CD14-positive monocyte (primary cell): ENCODE data around the gene HSF4. TPM values are rescaled to one million over a fixed set of nuclear protein-coding genes. Genes with fewer than 3 reads are reported as not detected.

Experiments used
- DNase-seq, 3 donors: peaks; one replicate each; pipeline ENCODE4 v3.0.0-alpha.2; 2011 to 2022
- H2AFZ ChIP-seq: 2 replicates; pipeline ENCODE4 v1.6.0; 2012; ENCODE audit warnings: mild to moderate bottlenecking, low read depth, low read length, inconsistent platforms; ENCODE audit not compliant: insufficient read depth, poor library complexity, severe bottlenecking
- H3K27ac ChIP-seq, 2 donors: 1 replicate in 1 of 2; 2 replicates in 1 of 2; pipeline ENCODE4 v1.5.1; 2012 to 2013; ENCODE audit warnings: low read length in 2 of 2, control low read depth in 1 of 2, inconsistent platforms in 1 of 2, low read depth in 1 of 2, mild to moderate bottlenecking in 1 of 2
- H3K27me3 ChIP-seq, 2 donors: one replicate each; pipeline versions ENCODE4 v1.6.0 to v1.6.1; 2011 to 2013; ENCODE audit warnings: low read length in 2 of 2; ENCODE audit not compliant: control insufficient read depth in 2 of 2, insufficient read depth in 2 of 2
- H3K36me3 ChIP-seq, 2 donors: replicated peaks in 1 of 2; 1 replicate in 1 of 2; 2 replicates in 1 of 2; pipeline versions ENCODE4 v1.5.1 to v1.6.1; 2012 to 2013; ENCODE audit warnings: low read length in 2 of 2, control low read depth in 1 of 2, inconsistent platforms in 1 of 2, mild to moderate bottlenecking in 1 of 2; ENCODE audit not compliant: insufficient read depth in 2 of 2, control insufficient read depth in 1 of 2
- H3K4me1 ChIP-seq, 2 donors: 1 replicate in 1 of 2; 2 replicates in 1 of 2; pipeline versions ENCODE4 v1.5.1 to v1.6.1; 2012 to 2013; ENCODE audit warnings: low read length in 2 of 2, control low read depth in 1 of 2, inconsistent platforms in 1 of 2, mild to moderate bottlenecking in 1 of 2, moderate library complexity in 1 of 2; ENCODE audit not compliant: insufficient read depth in 2 of 2, control insufficient read depth in 1 of 2
- H3K4me2 ChIP-seq: replicated peaks from 2 replicates; pipeline ENCODE3; 2012; ENCODE audit warnings: low read length, moderate library complexity, mild to moderate bottlenecking; ENCODE audit not compliant: poor library complexity, severe bottlenecking; ENCODE audit errors: extremely low read depth
- H3K4me3 ChIP-seq, 3 experiments: fragments of 200-600 bp in 1 of 3; sonication (generic) in 1 of 3; replicated peaks in 1 of 3; 1 replicate in 2 of 3; 2 replicates in 1 of 3; pipeline ENCODE4 v1.5.1; 2011 to 2013; ENCODE audit warnings: low read length in 3 of 3, mild to moderate bottlenecking in 3 of 3, control low read depth in 2 of 3, low read depth in 2 of 3, inconsistent platforms in 1 of 3, moderate library complexity in 1 of 3
- H3K79me2 ChIP-seq: 2 replicates; pipeline ENCODE4 v1.6.0; 2012; ENCODE audit warnings: mild to moderate bottlenecking, control low read depth, inconsistent platforms, low read length, moderate library complexity; ENCODE audit not compliant: insufficient read depth
- H3K9ac ChIP-seq: 2 replicates; pipeline ENCODE4 v1.6.0; 2017; ENCODE audit warnings: low read length, mild to moderate bottlenecking; ENCODE audit not compliant: insufficient read depth, poor library complexity, severe bottlenecking
- H3K9me3 ChIP-seq, 2 donors: replicated peaks in 1 of 2; 1 replicate in 1 of 2; 2 replicates in 1 of 2; pipeline versions ENCODE4 v1.5.1 to v1.6.1; 2012 to 2013; ENCODE audit warnings: low read length in 2 of 2, control low read depth in 1 of 2; ENCODE audit not compliant: control insufficient read depth in 1 of 2, insufficient read depth in 1 of 2
- H4K20me1 ChIP-seq: 2 replicates; pipeline ENCODE4 v1.6.0; 2012; ENCODE audit warnings: mild to moderate bottlenecking, low read length, control low read depth, moderate library complexity; ENCODE audit not compliant: insufficient read depth
- H3K27ac Mint-ChIP-seq, 7 donors: one replicate each; pipeline ENCODE4 v1.8.0; 2020; ENCODE audit warnings: mild to moderate bottlenecking in 7 of 7, mixed read lengths in 7 of 7, moderate library complexity in 6 of 7, inconsistent platforms in 2 of 7
- H3K27me3 Mint-ChIP-seq, 3 donors: one replicate each; pipeline ENCODE4 v1.8.0; 2021 to 2022; ENCODE audit warnings: low read depth in 3 of 3, mild to moderate bottlenecking in 3 of 3, mixed read lengths in 3 of 3, moderate library complexity in 3 of 3, inconsistent platforms in 1 of 3
- H3K36me3 Mint-ChIP-seq, 2 donors: one replicate each; pipeline ENCODE4 v1.8.0; 2020; ENCODE audit warnings: mixed read lengths in 2 of 2, inconsistent platforms in 1 of 2, mild to moderate bottlenecking in 1 of 2
- H3K4me1 Mint-ChIP-seq: one replicate; pipeline ENCODE4 v1.8.0; 2020; ENCODE audit warnings: mild to moderate bottlenecking, mixed read lengths
- H3K4me3 Mint-ChIP-seq, 2 donors: one replicate each; pipeline ENCODE4 v1.8.0; 2020; ENCODE audit warnings: mild to moderate bottlenecking in 2 of 2, mixed read lengths in 2 of 2, moderate library complexity in 1 of 2
- H3K9me3 Mint-ChIP-seq, 7 donors: one replicate each; pipeline ENCODE4 v1.8.0; 2020 to 2022; ENCODE audit warnings: mixed read lengths in 7 of 7, mild to moderate bottlenecking in 6 of 7, moderate library complexity in 6 of 7, inconsistent platforms in 2 of 7
- WGBS: methylation state at CpG from one replicate; pipeline ENCODE4 v1.1.5; 2013; ENCODE audit warnings: missing lambda C conversion rate; ENCODE audit not compliant: insufficient coverage; 5-methylcytosine and 5-hydroxymethylcytosine counted together
- intact Hi-C, 2 donors: fragments of 100-400 bp; cut with micrococcal nuclease; formaldehyde crosslinking; loops; one replicate each; pipeline versions ENCODE4 v1.15.0 to v1.15.1; 2023
- polyA plus RNA-seq, 3 donors: library from polyadenylated mRNA; depleted of rRNA in 1 of 3; unstranded in 2 of 3; stranded (reverse) in 1 of 3; fragments of 300-500 nt in 2 of 3; fragments of >200 nt in 1 of 3; fragmentation: Illumina TruSeq in 2 of 3; gene quantifications; 1 replicate in 2 of 3; 2 replicates in 1 of 3; pipeline ENCODE4 v1.2.3, GENCODE V29; 2012 to 2021
- TF ChIP-seq, protein P1 (sequence below): fragments of 200-600 bp; IDR thresholded peaks from one replicate; pipeline ENCODE4 v1.8.0; 2022; ENCODE audit warnings: antibody characterized with exemption, mild to moderate bottlenecking

Gene HSF4
- polyA plus RNA-seq, 3 donors: 53.4 TPM; not detected in 2

- Mint-ChIP-seq H3K4me3 (peak within 1 kb of the TSS in 1 of 2 donors; percentile 88), H3K27ac (no peak within 1 kb of the TSS), H3K9me3 (peaks cover 0 to 4% (median 2%) of the 10 kb centered on the region in 7 donors), H3K27me3 (peaks cover 9 to 40% (median 22%) of the 10 kb centered on the region in 3 donors), H3K36me3 (peaks cover 7 to 8% of the 10 kb centered on the region in 2 donors), H3K4me1 (peaks cover 17% of the 10 kb centered on the region)
- Histone ChIP-seq H3K27ac (peak within 1 kb of the TSS; percentile 63 to 95), H3K79me2 (peaks cover 8% of the 10 kb centered on the region), H2AFZ (peak within 1 kb of the TSS; percentile 66), H3K4me3 (peak within 1 kb of the TSS; percentile 66 to 95 (median 85)), H3K4me1 (peaks cover 39 to 46% of the 10 kb centered on the region in 2 donors), H3K4me2 (peak within 1 kb of the TSS; percentile 92), H3K9ac (peak within 1 kb of the TSS; percentile 87), H3K9me3 (no peaks in the 10 kb centered on the region), H3K27me3 (peaks cover 0 to 11% of the 10 kb centered on the region in 2 donors), H3K36me3 (no peaks in the 10 kb centered on the region), H4K20me1 (peaks cover 3% of the 10 kb centered on the region)
- intact Hi-C loops: no loop called here
- peak; percentile 95 for DNase-seq
- TF ChIP-seq, protein P1, sequence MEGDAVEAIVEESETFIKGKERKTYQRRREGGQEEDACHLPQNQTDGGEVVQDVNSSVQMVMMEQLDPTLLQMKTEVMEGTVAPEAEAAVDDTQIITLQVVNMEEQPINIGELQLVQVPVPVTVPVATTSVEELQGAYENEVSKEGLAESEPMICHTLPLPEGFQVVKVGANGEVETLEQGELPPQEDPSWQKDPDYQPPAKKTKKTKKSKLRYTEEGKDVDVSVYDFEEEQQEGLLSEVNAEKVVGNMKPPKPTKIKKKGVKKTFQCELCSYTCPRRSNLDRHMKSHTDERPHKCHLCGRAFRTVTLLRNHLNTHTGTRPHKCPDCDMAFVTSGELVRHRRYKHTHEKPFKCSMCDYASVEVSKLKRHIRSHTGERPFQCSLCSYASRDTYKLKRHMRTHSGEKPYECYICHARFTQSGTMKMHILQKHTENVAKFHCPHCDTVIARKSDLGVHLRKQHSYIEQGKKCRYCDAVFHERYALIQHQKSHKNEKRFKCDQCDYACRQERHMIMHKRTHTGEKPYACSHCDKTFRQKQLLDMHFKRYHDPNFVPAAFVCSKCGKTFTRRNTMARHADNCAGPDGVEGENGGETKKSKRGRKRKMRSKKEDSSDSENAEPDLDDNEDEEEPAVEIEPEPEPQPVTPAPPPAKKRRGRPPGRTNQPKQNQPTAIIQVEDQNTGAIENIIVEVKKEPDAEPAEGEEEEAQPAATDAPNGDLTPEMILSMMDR: no peak
- WGBS: under 1% methylated on average over 76 of the region's 77 CpGs
These were observed 19.3 kb downstream of the HSF4 start, which contains the start of gene MATCAP1 for GRCh38 chr16:67183627-67184452. Gene MATCAP1 (minus strand): TSS chr16:67183963. CDS start chr16:67180610, 3,353 bp downstream.

DNA sequence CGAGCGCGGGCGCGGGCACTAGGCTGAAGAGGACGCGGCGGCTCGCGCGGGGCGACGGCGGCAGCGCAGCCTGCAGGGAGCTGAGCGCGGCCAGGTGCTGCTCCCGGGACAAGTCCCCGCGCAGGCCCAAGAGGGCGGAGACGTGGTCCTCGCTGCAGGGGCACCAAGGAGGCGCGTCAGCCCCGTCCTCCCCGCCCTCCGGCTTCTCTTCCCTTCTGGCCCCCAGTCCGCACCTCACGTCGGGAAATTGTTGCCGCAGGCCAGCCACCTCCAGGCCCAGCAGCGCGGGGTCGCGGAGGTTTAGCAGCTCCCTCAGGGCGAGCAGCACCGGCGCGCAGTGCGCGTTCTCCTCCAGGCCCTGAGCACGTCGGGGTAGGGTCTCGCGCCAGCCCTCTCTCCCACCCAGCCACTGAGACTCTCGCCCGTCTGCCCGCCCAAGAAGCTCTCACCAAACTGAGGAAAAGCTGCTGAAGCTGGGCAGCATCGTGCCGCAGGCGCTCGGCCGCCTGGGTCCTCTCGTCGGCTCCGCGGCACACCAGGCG, 20.0 kb downstream of the HSF4 start:
- Mint-ChIP-seq H3K36me3 (peaks cover 2 to 5% of the 10 kb centered on the region in 2 donors), H3K27ac (no peak overlapping the region), H3K4me3 (peak overlapping the region in 1 of 2 donors; percentile 88), H3K9me3 (peaks cover 0 to 4% (median 2%) of the 10 kb centered on the region in 7 donors), H3K27me3 (peaks cover 7 to 33% (median 19%) of the 10 kb centered on the region in 3 donors), H3K4me1 (peaks cover 15% of the 10 kb centered on the region)
- Histone ChIP-seq H3K9ac (peak overlapping the region; percentile 87), H4K20me1 (no peaks in the 10 kb centered on the region), H3K4me1 (peaks cover 38 to 43% of the 10 kb centered on the region in 2 donors), H3K27me3 (peaks cover 0 to 8% of the 10 kb centered on the region in 2 donors), H3K27ac (no peak overlapping the region), H3K4me2 (peak overlapping the region; percentile 92), H2AFZ (peak overlapping the region; percentile 66), H3K36me3 (no peaks in the 10 kb centered on the region), H3K9me3 (no peaks in the 10 kb centered on the region), H3K79me2 (peaks cover 8% of the 10 kb centered on the region), H3K4me3 (peak overlapping the region; percentile 66 to 95 (median 85))
- TF ChIP-seq, protein P1: no peak
- no peak for DNase-seq
- WGBS: 9% methylated on average over 59 of the region's 59 CpGs
- intact Hi-C loops: no loop called here
